Measurements from ENCODE around the gene PRKCA.
A peak's percentile ranks its signal among the peaks of the same experiment; 100 is the strongest.
"Not testable (repeated sequence)": the region's sequence is repeated elsewhere in the genome, so short reads cannot be mapped to it uniquely, and the experiment has no call there.

Gene PRKCA

GRCh38 chr17:66324381-66325004 is 22.1 kb downstream of the PRKCA start:
- not testable (repeated sequence) for DNase-seq (ENCODE audit: low read depth in 3 of 3)

GRCh38 chr17:66326476-66327047 is 24.1 kb downstream of the PRKCA start:
- no peak for DNase-seq (ENCODE audit: low read depth in 3 of 3)

- no peak for DNase-seq (ENCODE audit: low read depth in 3 of 3)
These were observed 28.2 kb downstream of the PRKCA start for GRCh38 chr17:66330646-66331037.

GRCh38 chr17:66331038-66331816 is 28.8 kb downstream of the PRKCA start:
- no peak for DNase-seq (ENCODE audit: low read depth in 3 of 3)

GRCh38 chr17:66335797-66336196 is 33.4 kb downstream of the PRKCA start:
- DNase-seq (ENCODE audit: low read depth in 3 of 3), result no peak

- peak in 1 of 3 donors; percentile 20 for DNase-seq (ENCODE audit: low read depth in 3 of 3)
These were observed 34.9 kb downstream of the PRKCA start for GRCh38 chr17:66337268-66337667.

- no peak for DNase-seq (ENCODE audit: low read depth in 3 of 3)
These were observed 35.6 kb downstream of the PRKCA start for GRCh38 chr17:66337866-66338485.

GRCh38 chr17:66338937-66339336 is 36.5 kb downstream of the PRKCA start:
- no peak for DNase-seq (ENCODE audit: low read depth in 3 of 3)

- no peak for DNase-seq (ENCODE audit: low read depth in 3 of 3)
These were observed 37.1 kb downstream of the PRKCA start for GRCh38 chr17:66339561-66339960.

- no peak for DNase-seq (ENCODE audit: low read depth in 3 of 3)
These were observed 38.3 kb downstream of the PRKCA start for GRCh38 chr17:66340720-66341119.

- no peak for DNase-seq (ENCODE audit: low read depth in 3 of 3)
These were observed 39.0 kb downstream of the PRKCA start for GRCh38 chr17:66341462-66341861.

- DNase-seq (ENCODE audit: low read depth in 3 of 3), result not testable (repeated sequence)
These were observed 39.9 kb downstream of the PRKCA start for GRCh38 chr17:66342263-66342662.

GRCh38 chr17:66343531-66344078 is 41.2 kb downstream of the PRKCA start:
- no peak for DNase-seq (ENCODE audit: low read depth in 3 of 3)

- DNase-seq (ENCODE audit: low read depth in 3 of 3), result no peak
These were observed 42.1 kb downstream of the PRKCA start for GRCh38 chr17:66344473-66344872.

- no peak for DNase-seq (ENCODE audit: low read depth in 3 of 3)
These were observed 42.9 kb downstream of the PRKCA start for GRCh38 chr17:66345264-66345663.

GRCh38 chr17:66345949-66346638 is 43.7 kb downstream of the PRKCA start:
- not testable (repeated sequence) for DNase-seq (ENCODE audit: low read depth in 3 of 3)

- peak in 1 of 3 donors; percentile 34 for DNase-seq (ENCODE audit: low read depth in 3 of 3)
These were observed 45.5 kb downstream of the PRKCA start for GRCh38 chr17:66347661-66348514.

- no peak for DNase-seq (ENCODE audit: low read depth in 3 of 3)
These were observed 46.3 kb downstream of the PRKCA start for GRCh38 chr17:66348584-66349165.

- DNase-seq (ENCODE audit: low read depth in 3 of 3), result no peak
These were observed 47.3 kb downstream of the PRKCA start for GRCh38 chr17:66349521-66350254.

- DNase-seq (ENCODE audit: low read depth in 3 of 3), result not testable (repeated sequence)
These were observed 48.2 kb downstream of the PRKCA start for GRCh38 chr17:66350576-66350975.

Measured in stimulated activated CD4-positive, alpha-beta T cell treated with anti-CD3 and anti-CD28 coated beads, TNF-alpha, amount 100 ng/mL, for 48 hours (primary cell).